Endothelial cell of umbilical vein (primary cell): Measurements from ENCODE around the gene OSBPL10. TPM values are rescaled to one million over a fixed set of nuclear protein-coding genes. Genes with fewer than 3 reads are reported as not detected.

Experiments used
- BruUV-seq: library from RNA; stranded (reverse); fragments of 400-500 nt; replicated peaks from 2 replicates; lab custom pipeline; 2021; lab: Mats Ljungman, UMichigan
- CTCF ChIA-PET: fragments of 300-600, 350-600 bp; sonication (Branson Sonifier 250); formaldehyde crosslinking; loops from one replicate; lab custom pipeline; 2021; ENCODE audit warnings: antibody characterized with exemption, inconsistent platforms; lab: Charles Lee
- POLR2A ChIA-PET: fragments of 300-600, 350-600 bp; sonication (Branson Sonifier 250); formaldehyde crosslinking; loops from one replicate; lab custom pipeline; 2021; ENCODE audit warnings: antibody characterized with exemption, inconsistent platforms; lab: Charles Lee
- DNase-seq: peaks from one replicate; pipeline ENCODE4 v3.0.0-alpha.2; 2011; ENCODE audit warnings: low read depth, low spot score
- FAIRE-seq: peaks from 2 replicates; lab custom pipeline; 2011; peaks lifted over from hg19 to GRCh38; lab: Jason Lieb, UNC
- H2AFZ ChIP-seq: 2 replicates; pipeline ENCODE4 v1.6.0; 2012; ENCODE audit warnings: low read depth, low read length, control low read depth, inconsistent platforms
- H3K27ac ChIP-seq: 2 replicates; pipeline ENCODE4 v1.5.1; 2011; ENCODE audit warnings: low read depth, mild to moderate bottlenecking, control low read depth, low read length, moderate library complexity; ENCODE audit not compliant: insufficient read depth
- H3K27me3 ChIP-seq, 2 experiments: 2 replicates each; pipeline versions ENCODE4 v1.6.0 to v1.6.1; 2011; ENCODE audit warnings: low read length in 2 of 2, mixed read lengths in 1 of 2; ENCODE audit not compliant: control insufficient read depth in 2 of 2, insufficient read depth in 2 of 2
- H3K36me3 ChIP-seq, 2 experiments: 2 replicates in 1 of 2; 3 replicates in 1 of 2; pipeline ENCODE4 v1.5.1; 2011; ENCODE audit warnings: low read length in 2 of 2, mild to moderate bottlenecking in 1 of 2, moderate library complexity in 1 of 2; ENCODE audit not compliant: control insufficient read depth in 2 of 2, insufficient read depth in 2 of 2; ENCODE audit errors: extremely low read depth in 1 of 2
- H3K4me1 ChIP-seq: 3 replicates; pipeline ENCODE4 v1.5.1; 2011; ENCODE audit warnings: mild to moderate bottlenecking, low read length; ENCODE audit not compliant: control insufficient read depth, insufficient read depth; ENCODE audit errors: extremely low read depth
- H3K4me2 ChIP-seq: 2 replicates; pipeline ENCODE4 v1.6.1; 2011; ENCODE audit warnings: low read length, control low read depth, mixed read lengths; ENCODE audit not compliant: insufficient read depth
- H3K4me3 ChIP-seq, 3 experiments: fragments of 200-600 bp in 1 of 3; sonication (generic), shearing (Covaris generic) in 1 of 3; replicated peaks in 1 of 3; 2 replicates each; pipeline ENCODE4 v1.5.1; 2011 to 2016; ENCODE audit warnings: control low read depth in 3 of 3, low read length in 3 of 3, mild to moderate bottlenecking in 2 of 3, inconsistent platforms in 1 of 3, low read depth in 1 of 3, moderate library complexity in 1 of 3; ENCODE audit not compliant: insufficient read depth in 1 of 3
- H3K79me2 ChIP-seq: 2 replicates; pipeline ENCODE4 v1.6.0; 2012; ENCODE audit warnings: low read length, inconsistent platforms; ENCODE audit not compliant: control insufficient read depth, insufficient read depth
- H3K9ac ChIP-seq: replicated peaks from 2 replicates; pipeline ENCODE3; 2011; ENCODE audit warnings: low read length, control low read depth; ENCODE audit not compliant: insufficient read depth; ENCODE audit errors: extremely low read depth
- H3K9me1 ChIP-seq: replicated peaks from 3 replicates; pipeline ENCODE4 v1.6.0; 2011; ENCODE audit warnings: mild to moderate bottlenecking, low read length; ENCODE audit not compliant: control insufficient read depth, insufficient read depth; ENCODE audit errors: extremely low read depth
- H3K9me3 ChIP-seq: replicated peaks from 2 replicates; pipeline ENCODE4 v1.5.1; 2012; ENCODE audit warnings: low read length, inconsistent platforms; ENCODE audit not compliant: control insufficient read depth, insufficient read depth
- H4K20me1 ChIP-seq: replicated peaks from 2 replicates; pipeline ENCODE3; 2011; ENCODE audit warnings: mild to moderate bottlenecking, low read length; ENCODE audit not compliant: control insufficient read depth, insufficient read depth; ENCODE audit errors: extremely low read depth
- CTCF ChIP-seq, 2 donors: IDR thresholded peaks; 1 replicate in 1 of 2; 2 replicates in 1 of 2; pipeline ENCODE4 v1.5.1; 2011; ENCODE audit warnings: low read length in 2 of 2, mild to moderate bottlenecking in 2 of 2, moderate library complexity in 2 of 2, control low read depth in 1 of 2, inconsistent platforms in 1 of 2, low read depth in 1 of 2; ENCODE audit not compliant: insufficient read depth in 1 of 2; ENCODE audit errors: extremely low read depth in 1 of 2
- EZH2 ChIP-seq: IDR thresholded peaks from 2 replicates; pipeline ENCODE4 v1.6.1; 2012; ENCODE audit warnings: borderline replicate concordance, low read depth, mild to moderate bottlenecking, moderate library complexity, low read length, inconsistent platforms; ENCODE audit not compliant: severe bottlenecking
- FOS ChIP-seq: IDR thresholded peaks from 2 replicates; pipeline ENCODE4 v1.6.1; 2011; ENCODE audit warnings: mild to moderate bottlenecking, low read length, moderate library complexity, borderline replicate concordance; ENCODE audit not compliant: insufficient read depth
- GATA2 ChIP-seq: IDR thresholded peaks from 2 replicates; pipeline ENCODE4 v1.7.0; 2011; ENCODE audit warnings: low read depth, mild to moderate bottlenecking, moderate library complexity, mixed read lengths, low read length; ENCODE audit not compliant: insufficient read length, insufficient read depth
- JUN ChIP-seq: IDR thresholded peaks from 2 replicates; pipeline ENCODE4 v1.6.1; 2011; ENCODE audit warnings: borderline replicate concordance, low read depth; ENCODE audit not compliant: insufficient read length, insufficient read depth
- MAX ChIP-seq: IDR thresholded peaks from 2 replicates; pipeline ENCODE4 v1.6.1; 2011; ENCODE audit not compliant: insufficient read depth, insufficient read length
- MYC ChIP-seq: IDR thresholded peaks from one replicate; pipeline ENCODE4 v1.6.1; 2011; ENCODE audit warnings: mild to moderate bottlenecking, low read depth, low read length
- POLR2A ChIP-seq: IDR thresholded peaks from 2 replicates; pipeline ENCODE4 v1.6.1; 2012; ENCODE audit warnings: low read depth, mild to moderate bottlenecking, control low read depth, low read length
- POLR2AphosphoS5 ChIP-seq: IDR thresholded peaks from 2 replicates; pipeline ENCODE4 v1.6.1; 2012; ENCODE audit warnings: low read depth, mild to moderate bottlenecking, control low read depth, low read length, moderate library complexity; ENCODE audit not compliant: insufficient read depth
- dilution Hi-C: fragments of 300-500 bp; cut with MboI; formaldehyde crosslinking; loops from one replicate; pipeline ENCODE4 v1.15.0; 2019; ENCODE audit warnings: low sequenced_read_pairs; ENCODE audit not compliant: extremely low pct_ligation_motif_present
- intact Hi-C: fragments of 100-400 bp; cut with micrococcal nuclease; formaldehyde crosslinking; loops from one replicate; pipeline ENCODE4 v1.10.0; 2022
- polyA plus RNA-seq, 4 experiments: library from polyadenylated mRNA; depleted of rRNA in 3 of 4; stranded (reverse) in 3 of 4; unstranded in 1 of 4; fragments of >200 nt; gene quantifications; 2 replicates each; pipeline versions ENCODE4 v1.2.1 to v1.2.3, GENCODE V29; 2011 to 2012; ENCODE audit warnings: missing spikeins in 1 of 4
- total RNA-seq: library from RNA; stranded (reverse); gene quantifications from 2 replicates; pipeline ENCODE4 v1.2.3, GENCODE V29; 2021

OSBPL10 gene
- total and polyA plus RNA-seq, 2 donors (not counting 3 experiments of a cell fraction or from before 2014, with no cell fraction given), result 10.8 to 47.6 TPM

GRCh38 chr3:31959251-31959650, 21.8 kb downstream of the OSBPL10 start:
- no peak overlapping the region for H3K9ac ChIP-seq
- peaks cover 24% of the 10 kb centered on the region for H3K4me1 ChIP-seq
- H3K79me2 ChIP-seq, result peaks cover 38% of the 10 kb centered on the region
- no peaks in the 10 kb centered on the region for H4K20me1 ChIP-seq
- no peak overlapping the region for H2AFZ ChIP-seq
- TF ChIP-seq MAX, result no peak
- no peak for TF ChIP-seq CTCF (IDR thresholded peaks at IDR 0.05; ENCODE audit: extremely low read depth in 1 of 2, insufficient read depth in 1 of 2, low read depth in 1 of 2, low read length in 2 of 2)
- H3K4me3 ChIP-seq, result no peak overlapping the region
- H3K9me1 ChIP-seq, result no peaks in the 10 kb centered on the region
- H3K36me3 ChIP-seq, result no peaks in the 10 kb centered on the region
- ChIA-PET POLR2A (no interaction called here), CTCF (no interaction called here)
- no peak overlapping the region for H3K4me2 ChIP-seq
- intact Hi-C loops (no loop called here), dilution Hi-C loops (no loop called here)
- BruUV-seq, result no TSS peak
- DNase-seq (no peak), FAIRE-seq (no peak)
- no peak overlapping the region for H3K27ac ChIP-seq
- peaks cover 4% of the 10 kb centered on the region for H3K9me3 ChIP-seq
- H3K27me3 ChIP-seq, result no peaks in the 10 kb centered on the region

- Histone ChIP-seq H2AFZ (no peak overlapping the region), H3K4me1 (peaks cover 21% of the 10 kb centered on the region), H3K27me3 (no peaks in the 10 kb centered on the region), H3K4me2 (no peak overlapping the region), H3K36me3 (no peaks in the 10 kb centered on the region), H3K9ac (no peak overlapping the region), H3K79me2 (peaks cover 35% of the 10 kb centered on the region), H3K4me3 (no peak overlapping the region), H3K9me3 (peaks cover 4% of the 10 kb centered on the region), H3K9me1 (no peaks in the 10 kb centered on the region), H3K27ac (no peak overlapping the region), H4K20me1 (no peaks in the 10 kb centered on the region)
- POLR2A ChIA-PET, result no interaction called here
- TF ChIP-seq POLR2AphosphoS5 (no peak), CTCF (IDR thresholded peaks at IDR 0.05; ENCODE audit: extremely low read depth in 1 of 2, insufficient read depth in 1 of 2, low read depth in 1 of 2, low read length in 2 of 2) (no peak), GATA2 (no peak), JUN (no peak), FOS (no peak), POLR2A (no peak), MAX (no peak), EZH2 (no peak), MYC (no peak)
- CTCF ChIA-PET, result no interaction called here
- no TSS peak for BruUV-seq
- dilution Hi-C loops, result no loop called here
- FAIRE-seq, result no peak
- DNase-seq, result no peak
- intact Hi-C loops, result no loop called here
Observed at GRCh38 chr3:31958701-31959152, 22.3 kb downstream of the OSBPL10 start.
